Cardiac muscle cell (in vitro differentiated cells and primary cell): ENCODE results near the gene ZSCAN2. TPM values are rescaled to one million over a fixed set of nuclear protein-coding genes. Genes with fewer than 3 reads are reported as not detected.
A peak's percentile ranks its signal among the peaks of the same experiment; 100 is the strongest.
"Not testable (repeated sequence)": the region's sequence is repeated elsewhere in the genome, so short reads cannot be mapped to it uniquely, and the experiment has no call there.

Experiments
- DNase-seq, 2 donors: peaks; one replicate each; pipeline versions ENCODE4 v3.0.0 to v3.0.0-alpha.2; 2010 to 2017; ENCODE audit warnings: low read depth in 1 of 2, low spot score in 1 of 2
- H3K27ac ChIP-seq: fragments of 200-600 bp; sonication (generic); 2 replicates; pipeline ENCODE4 v1.5.1; 2016
- H3K27me3 ChIP-seq: fragments of 200-600 bp; sonication (generic); 2 replicates; pipeline ENCODE4 v1.6.0; 2016; ENCODE audit warnings: control low read depth
- H3K36me3 ChIP-seq: fragments of 200-600 bp; sonication (generic); 2 replicates; pipeline ENCODE4 v1.5.1; 2016; ENCODE audit warnings: control low read depth
- H3K4me1 ChIP-seq: fragments of 200-600 bp; sonication (generic); 2 replicates; pipeline ENCODE4 v1.8.1; 2017; ENCODE audit warnings: low read depth, mild to moderate bottlenecking, mixed run types
- H3K4me3 ChIP-seq: fragments of 200-600 bp; sonication (generic); 2 replicates; pipeline ENCODE4 v1.5.1; 2016; ENCODE audit warnings: mild to moderate bottlenecking
- H3K9me3 ChIP-seq: fragments of 200-600 bp; sonication (generic); 2 replicates; pipeline ENCODE4 v1.5.1; 2017; ENCODE audit warnings: low read depth, mild to moderate bottlenecking, control low read depth
- CTCF ChIP-seq: IDR thresholded peaks from 2 replicates; pipeline ENCODE4 v1.5.1; 2012; ENCODE audit warnings: low read depth, mild to moderate bottlenecking, low read length
- polyA plus RNA-seq: library from polyadenylated mRNA; unstranded; fragments of >200 nt; fragmentation: Nextera tagmentation; extraction: Ambion mirVana; gene quantifications from 2 replicates; pipeline ENCODE4 v1.2.1, GENCODE V29; 2016
- total RNA-seq: library from RNA; depleted of rRNA; stranded (reverse); fragments of >200 nt; gene quantifications from 2 replicates; pipeline ENCODE4 v1.2.3, GENCODE V29; 2016

The ZSCAN2 gene
- total and polyA plus RNA-seq, 2 experiments from 2014 or later, result 24.8 to 38.3 TPM

GRCh38 chr15:84575493-84575892 lies 25.3 kb upstream of the ZSCAN2 start:
- no peak for TF ChIP-seq CTCF
- DNase-seq, result no peak

GRCh38 chr15:84577891-84578290 lies 22.9 kb upstream of the ZSCAN2 start:
- H3K9me3 ChIP-seq, DNase-seq, H3K4me1 ChIP-seq, H3K4me3 ChIP-seq, H3K27me3 ChIP-seq, H3K27ac ChIP-seq, H3K36me3 ChIP-seq: not testable (repeated sequence)

More at GRCh38 chr15:84575493-84575892, 25.3 kb upstream of the ZSCAN2 start:
- Histone ChIP-seq H3K4me1 (no peaks in the 10 kb centered on the region), H3K27ac (no peak overlapping the region), H3K9me3 (no peaks in the 10 kb centered on the region), H3K36me3 (no peaks in the 10 kb centered on the region), H3K4me3 (no peak overlapping the region), H3K27me3 (no peaks in the 10 kb centered on the region)

GRCh38 chr15:84579261-84579721 lies 21.5 kb upstream of the ZSCAN2 start:
- H3K36me3 ChIP-seq, H3K4me3 ChIP-seq, H3K4me1 ChIP-seq, H3K27ac ChIP-seq, H3K27me3 ChIP-seq, H3K9me3 ChIP-seq: not testable (repeated sequence)
- peak in 1 of 2 donors; percentile 70 for DNase-seq

- H3K9me3 ChIP-seq, DNase-seq, H3K27me3 ChIP-seq, H3K27ac ChIP-seq, H3K36me3 ChIP-seq, H3K4me3 ChIP-seq, H3K4me1 ChIP-seq: not testable (repeated sequence)
Observed at GRCh38 chr15:84581676-84582428, 19.0 kb upstream of the ZSCAN2 start.

- peaks cover 6% of the 10 kb centered on the region for H3K27me3 ChIP-seq
- no peak overlapping the region for H3K4me3 ChIP-seq
- no peaks in the 10 kb centered on the region for H3K9me3 ChIP-seq
- no peak for TF ChIP-seq CTCF
- no peaks in the 10 kb centered on the region for H3K36me3 ChIP-seq
- H3K27ac ChIP-seq, result no peak overlapping the region
- H3K4me1 ChIP-seq, result no peaks in the 10 kb centered on the region
- no peak for DNase-seq
Observed at GRCh38 chr15:84582583-84583157, 18.1 kb upstream of the ZSCAN2 start.

- not testable (repeated sequence) for H3K27me3 ChIP-seq, DNase-seq, H3K4me1 ChIP-seq, H3K27ac ChIP-seq, H3K9me3 ChIP-seq, H3K4me3 ChIP-seq, H3K36me3 ChIP-seq
Observed at GRCh38 chr15:84583921-84584320, 16.9 kb upstream of the ZSCAN2 start.

GRCh38 chr15:84586696-84587095 lies 14.1 kb upstream of the ZSCAN2 start:
- Histone ChIP-seq H3K36me3 (no peaks in the 10 kb centered on the region), H3K4me3 (no peak overlapping the region), H3K9me3 (no peaks in the 10 kb centered on the region), H3K27ac (no peak overlapping the region), H3K4me1 (peaks cover 5% of the 10 kb centered on the region), H3K27me3 (peaks cover 6% of the 10 kb centered on the region)
- no peak for TF ChIP-seq CTCF
- peak in 1 of 2 donors; percentile 11 for DNase-seq
